WTC11 (cell line): ENCODE measurements around the gene TNS2. TPM values are rescaled to one million over a fixed set of nuclear protein-coding genes. Genes with fewer than 3 reads are reported as not detected.

Source experiments
- AFF4 ChIP-seq: sonication (generic); formaldehyde crosslinking; IDR thresholded peaks from 2 replicates; pipeline ENCODE4 v1.8.1; 2023; ENCODE audit warnings: mild to moderate bottlenecking, missing genetic modification reagents, borderline replicate concordance
- ATF6 ChIP-seq: sonication (generic); formaldehyde crosslinking; IDR thresholded peaks from 2 replicates; pipeline ENCODE4 v1.8.1; 2023; ENCODE audit warnings: mild to moderate bottlenecking, missing genetic modification reagents
- E2F1 ChIP-seq: sonication (generic); formaldehyde crosslinking; IDR thresholded peaks from 2 replicates; pipeline ENCODE4 v1.8.0; 2022; ENCODE audit warnings: mild to moderate bottlenecking, missing genetic modification reagents
- EMX1 ChIP-seq: fragments of 250-450 bp; sonication (Bioruptor Pico); IDR thresholded peaks from 2 replicates; pipeline ENCODE4 v1.8.0; 2021; ENCODE audit warnings: mild to moderate bottlenecking
- FOXJ3 ChIP-seq: sonication (generic); formaldehyde crosslinking; IDR thresholded peaks from 2 replicates; pipeline ENCODE4 v1.9.0; 2021; ENCODE audit warnings: missing genetic modification reagents, mild to moderate bottlenecking, borderline replicate concordance
- FOXP1 ChIP-seq: sonication (generic); formaldehyde crosslinking; IDR thresholded peaks from 2 replicates; pipeline ENCODE4 v1.8.0; 2022; ENCODE audit warnings: missing genetic modification reagents, mild to moderate bottlenecking, moderate library complexity, borderline replicate concordance
- GABPB1 ChIP-seq: sonication (generic); formaldehyde crosslinking; IDR thresholded peaks from 2 replicates; pipeline ENCODE4 v1.8.1; 2023; ENCODE audit warnings: mild to moderate bottlenecking, missing genetic modification reagents
- GRHL2 ChIP-seq: fragments of 250-450 bp; sonication (Bioruptor Pico); IDR thresholded peaks from 2 replicates; pipeline ENCODE4 v1.8.0; 2022; ENCODE audit warnings: mild to moderate bottlenecking, moderate library complexity; ENCODE audit not compliant: insufficient replicate concordance, severe bottlenecking
- GTF2I ChIP-seq: fragments of 250-450 bp; sonication (Bioruptor Pico); conservative IDR thresholded peaks from 2 replicates; pipeline ENCODE4 v1.4.0; 2021; ENCODE audit warnings: mild to moderate bottlenecking
- JAZF1 ChIP-seq: fragments of 250-450 bp; sonication (Bioruptor Pico); IDR thresholded peaks from 2 replicates; pipeline ENCODE4 v1.9.0; 2021; ENCODE audit warnings: moderate library complexity, mild to moderate bottlenecking, inconsistent platforms
- JUN ChIP-seq: sonication (generic); formaldehyde crosslinking; IDR thresholded peaks from 2 replicates; pipeline ENCODE4 v1.8.0; 2023; ENCODE audit warnings: mild to moderate bottlenecking, missing genetic modification reagents
- KAT7 ChIP-seq: sonication (generic); formaldehyde crosslinking; IDR thresholded peaks from 2 replicates; pipeline ENCODE4 v1.8.1; 2023; ENCODE audit warnings: missing genetic modification reagents, mild to moderate bottlenecking, borderline replicate concordance
- OVOL2 ChIP-seq: fragments of 250-450 bp; sonication (Bioruptor Pico); IDR thresholded peaks from 2 replicates; pipeline ENCODE4 v1.9.0; 2021; ENCODE audit warnings: mild to moderate bottlenecking, borderline replicate concordance
- SMAD3 ChIP-seq: sonication (generic); formaldehyde crosslinking; IDR thresholded peaks from 2 replicates; pipeline ENCODE4 v1.8.0; 2022; ENCODE audit warnings: missing genetic modification reagents, mild to moderate bottlenecking, borderline replicate concordance
- ZBTB43 ChIP-seq: sonication (generic); formaldehyde crosslinking; IDR thresholded peaks from 2 replicates; pipeline ENCODE4 v1.8.1; 2023; ENCODE audit warnings: mild to moderate bottlenecking, missing genetic modification reagents
- ZMAT4 ChIP-seq: fragments of 250-450 bp; sonication (Bioruptor Pico); IDR thresholded peaks from 2 replicates; pipeline ENCODE4 v1.9.0; 2021; ENCODE audit warnings: mild to moderate bottlenecking
- ZNF281 ChIP-seq: sonication (generic); formaldehyde crosslinking; IDR thresholded peaks from 2 replicates; pipeline ENCODE4 v1.8.0; 2023; ENCODE audit warnings: mild to moderate bottlenecking, missing genetic modification reagents
- ZNF532 ChIP-seq: fragments of 250-450 bp; sonication (Bioruptor Pico); IDR thresholded peaks from 2 replicates; pipeline ENCODE4 v1.9.0; 2021; ENCODE audit warnings: mild to moderate bottlenecking, borderline replicate concordance
- total RNA-seq: library from RNA; stranded (reverse); gene quantifications from 3 replicates; pipeline ENCODE4 v1.2.3, GENCODE V29; 2021

Gene TNS2
- total RNA-seq, 1 experiment from 2014 or later, result 7.7 TPM

GRCh38 chr12:53042607-53043454 is 7.0 kb upstream of the TNS2 start (continued):
- TF ChIP-seq ZBTB43 (CRISPR knock-in tag), result no peak
- TF ChIP-seq ATF6, result no peak
- no peak for TF ChIP-seq JAZF1 (CRISPR knock-in tag)
- peak; percentile 49; the same call in 1 of the 2 replicates for TF ChIP-seq ZNF532 (CRISPR knock-in tag)
- no peak for TF ChIP-seq OVOL2 (CRISPR knock-in tag)
- TF ChIP-seq GABPB1, result no peak
- TF ChIP-seq ZMAT4 (CRISPR knock-in tag), result no peak
- no peak for TF ChIP-seq GTF2I (CRISPR knock-in tag)
- no peak for TF ChIP-seq FOXJ3 (CRISPR knock-in tag)
- TF ChIP-seq ZNF281, result no peak
- TF ChIP-seq FOXP1 (CRISPR knock-in tag), result no peak
- TF ChIP-seq E2F1 (CRISPR knock-in tag), result no peak
- TF ChIP-seq SMAD3 (CRISPR knock-in tag), result no peak
- TF ChIP-seq AFF4 (CRISPR knock-in tag), result 0 out of 2 replicates have a peak, but pooled peaks have one; percentile 9
- no peak for TF ChIP-seq JUN (CRISPR knock-in tag)
- TF ChIP-seq EMX1 (CRISPR knock-in tag), result peak; percentile 47
- TF ChIP-seq GRHL2, result no peak
- no peak for TF ChIP-seq KAT7 (CRISPR knock-in tag)
